ENCODE measurements around the gene ENTREP3.

GRCh38 chr1:155198547-155198906 is 56.8 kb downstream of the ENTREP3 start:
- TF ChIP-seq CTCF (IDR thresholded peaks at IDR 0.05) (no peak), POLR2A (IDR thresholded peaks at IDR 0.05) (no peak)

All from stomach (tissue), 4 donors.